NCI-H1048 (cell line): ENCODE measurements around the gene HARBI1.

Experiments used
- DNase-seq: peaks from one replicate; lab custom pipeline; 2025; lab: John Stamatoyannopoulos, UW

Gene HARBI1

DNA sequence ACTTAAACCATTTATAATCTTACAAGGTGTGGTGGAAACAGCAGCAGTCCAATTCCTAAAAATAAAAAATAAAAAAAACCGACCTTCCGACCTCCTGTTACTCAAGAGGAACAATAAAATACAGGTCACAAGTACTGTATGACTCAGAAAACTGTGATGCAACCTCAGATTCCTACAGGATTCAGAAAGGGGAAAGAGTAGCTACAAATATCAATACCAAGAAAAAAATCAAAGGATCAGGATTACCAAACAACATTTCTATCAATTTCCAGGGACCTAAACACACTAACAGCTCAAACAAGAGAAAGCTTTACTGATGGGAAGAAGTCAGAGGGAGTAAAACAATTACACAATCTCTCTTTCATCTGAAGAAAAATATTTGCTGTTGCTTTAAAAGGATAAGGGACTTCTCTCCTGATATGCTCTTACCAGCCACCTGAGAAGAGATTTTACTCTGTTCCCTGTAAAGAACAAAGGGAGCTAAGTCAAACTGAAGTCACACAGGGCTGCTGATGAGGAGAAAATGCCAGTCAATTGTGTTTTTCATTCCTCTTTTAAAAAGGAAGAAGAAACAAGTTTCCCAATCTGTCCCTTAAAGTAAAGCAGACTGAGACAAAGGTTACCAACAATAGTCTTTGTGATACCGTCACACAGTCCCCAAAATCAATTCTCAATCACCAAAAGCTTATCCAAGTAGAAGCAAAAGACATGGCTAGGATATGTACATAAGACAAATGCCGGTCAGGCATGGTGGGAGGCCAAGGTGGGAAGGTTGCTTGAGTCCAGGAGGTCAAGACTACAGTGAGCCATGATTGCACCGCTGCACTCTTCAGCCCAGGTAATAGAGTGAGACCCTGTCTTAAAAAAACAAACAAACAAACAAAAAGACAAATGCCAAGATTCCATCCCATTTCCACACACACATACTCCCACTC lies 62.5 kb downstream of the HARBI1 start:
- no peak for DNase-seq

DNA sequence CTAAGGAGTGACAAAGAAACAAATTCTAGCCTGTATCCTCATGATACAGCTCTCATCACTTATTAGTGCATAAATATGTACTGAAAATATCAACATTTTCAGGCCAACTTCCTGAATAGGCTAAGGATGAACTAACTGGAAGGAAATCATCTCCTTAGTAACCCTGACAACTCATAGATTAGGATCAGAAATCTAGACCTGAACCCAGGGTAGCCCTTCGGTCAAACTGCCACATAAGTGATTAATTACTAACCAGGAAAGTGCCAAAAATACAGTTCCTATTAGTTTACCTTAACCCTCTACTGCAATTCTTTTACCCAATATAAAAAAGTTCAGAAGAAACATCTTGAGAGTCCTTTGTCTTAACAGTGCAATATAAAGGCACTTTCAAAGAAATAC lies 63.2 kb downstream of the HARBI1 start:
- no peak for DNase-seq
